Large intestine (tissue), 3 donors: ENCODE measurements around the gene MAN1B1. TPM values are rescaled to one million over a fixed set of nuclear protein-coding genes. Genes with fewer than 3 reads are reported as not detected.

Experiments
- DNase-seq, 2 donors: peaks; one replicate each; pipeline versions ENCODE4 v3.0.0 to v3.0.0-alpha.2; 2013
- H3K27ac ChIP-seq: one replicate; pipeline ENCODE4 v1.5.1; 2013; ENCODE audit warnings: low read length
- H3K27me3 ChIP-seq: 2 replicates; pipeline ENCODE4 v1.6.1; 2013; ENCODE audit warnings: low read length; ENCODE audit not compliant: control insufficient read depth, insufficient read depth
- H3K36me3 ChIP-seq: 2 replicates; pipeline ENCODE4 v1.6.1; 2013; ENCODE audit warnings: low read length; ENCODE audit not compliant: control insufficient read depth, insufficient read depth
- H3K4me1 ChIP-seq: one replicate; pipeline ENCODE4 v1.6.1; 2013; ENCODE audit warnings: low read length; ENCODE audit not compliant: control insufficient read depth, insufficient read depth
- H3K4me3 ChIP-seq: one replicate; pipeline ENCODE4 v1.5.1; 2013; ENCODE audit warnings: low read length
- H3K9me3 ChIP-seq: one replicate; pipeline ENCODE4 v1.6.1; 2013; ENCODE audit warnings: mild to moderate bottlenecking, low read depth, low read length, moderate library complexity; ENCODE audit not compliant: control insufficient read depth
- WGBS: methylation state at CpG from one replicate; pipeline ENCODE4 v1.1.5; 2013; ENCODE audit warnings: low lambda C conversion rate; ENCODE audit not compliant: insufficient coverage; 5-methylcytosine and 5-hydroxymethylcytosine counted together
- polyA plus RNA-seq: library from polyadenylated mRNA; unstranded; fragments of 120-200 nt; gene quantifications from one replicate; pipeline ENCODE4 v1.2.1, GENCODE V29; 2013

Gene MAN1B1
- polyA plus RNA-seq, 1 donor, result 39.5 TPM

DNA sequence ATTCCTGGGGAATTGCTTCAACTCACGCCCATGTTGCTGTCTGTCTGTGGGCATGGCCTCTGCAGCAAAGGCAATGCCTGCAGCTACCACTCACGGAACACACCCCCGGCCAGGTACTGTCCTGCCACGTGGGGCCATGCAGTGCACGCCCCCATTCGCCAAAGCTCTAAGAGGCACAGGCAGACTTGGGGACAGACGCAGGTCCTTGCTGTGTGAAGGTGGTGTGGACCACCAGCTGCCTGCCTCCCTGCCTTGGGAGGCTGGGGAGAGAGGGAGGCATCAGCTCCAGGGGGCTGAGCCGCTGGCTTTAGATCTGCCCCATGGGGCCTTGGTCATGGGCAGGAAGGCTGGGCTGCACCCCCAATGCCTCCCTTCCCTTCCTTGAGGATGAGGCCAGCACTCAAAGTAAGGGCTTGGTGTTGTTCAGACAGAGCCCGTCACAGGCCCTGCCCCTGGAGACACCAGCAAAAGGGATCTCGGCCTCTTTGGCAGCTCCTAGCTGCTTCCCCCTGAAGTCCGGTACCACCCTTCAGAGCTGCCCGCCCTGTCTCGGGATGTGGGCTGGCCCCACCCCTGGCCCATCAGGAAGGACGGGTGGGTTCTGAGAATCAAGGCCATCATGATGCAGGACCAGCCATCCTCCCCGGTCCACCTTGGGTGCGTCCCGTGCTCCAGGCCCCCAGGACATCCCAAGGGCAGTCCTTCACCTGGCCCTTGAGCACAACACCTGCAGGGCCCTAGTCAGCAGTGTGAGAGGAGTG is 54.4 kb downstream of the MAN1B1 start:
- peaks cover 80% of the 10 kb centered on the region for H3K27me3 ChIP-seq
- no peak overlapping the region for H3K27ac ChIP-seq
- WGBS, result no CpG with 5 or more reads among the region's 17 CpGs
- no peak for DNase-seq
- peaks cover 4% of the 10 kb centered on the region for H3K9me3 ChIP-seq
- no peak overlapping the region for H3K4me3 ChIP-seq
- no peaks in the 10 kb centered on the region for H3K36me3 ChIP-seq
- peaks cover 4% of the 10 kb centered on the region for H3K4me1 ChIP-seq

DNA sequence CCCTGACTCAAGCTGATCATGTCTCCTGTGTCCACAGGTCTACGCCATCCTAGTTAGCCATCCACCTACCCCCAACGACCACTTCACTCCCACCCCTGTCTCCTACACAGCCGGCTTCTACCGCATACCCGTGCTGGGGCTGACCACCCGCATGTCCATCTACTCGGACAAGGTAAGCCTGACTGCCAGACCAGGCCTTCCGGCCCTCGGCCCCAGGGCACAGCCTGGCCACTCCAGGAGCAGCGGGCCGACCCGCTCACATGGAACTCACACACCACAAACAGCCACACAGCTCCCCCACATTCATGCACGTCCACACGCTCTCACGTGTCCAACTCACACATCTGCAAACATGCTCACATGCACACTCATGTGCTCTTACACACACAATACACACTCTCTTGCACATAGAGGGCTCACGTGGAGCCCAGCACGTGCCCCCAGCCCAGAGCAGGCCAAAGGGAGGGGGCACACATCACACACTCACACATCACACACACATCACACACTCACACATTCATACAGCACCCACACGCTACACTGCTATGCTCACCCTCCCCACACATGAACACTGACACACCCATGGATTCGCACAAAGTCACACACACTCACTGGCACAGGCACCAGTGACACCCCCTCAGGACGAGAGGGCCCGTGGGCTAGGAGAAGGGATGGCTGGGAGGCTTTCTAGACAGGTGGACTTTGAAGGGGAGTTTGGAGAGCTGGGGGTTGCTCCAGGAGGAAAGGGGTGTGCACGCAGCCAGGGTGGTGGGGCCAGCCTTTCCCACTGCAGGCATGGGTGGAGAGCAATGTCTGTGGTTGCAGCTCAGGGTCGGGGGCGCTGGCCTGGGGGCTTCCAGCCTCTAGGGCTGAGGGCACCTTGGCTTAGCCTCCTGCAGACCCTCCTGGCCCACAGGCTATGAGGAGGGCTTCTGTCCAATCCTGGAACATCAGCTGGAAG is 55.5 kb downstream of the MAN1B1 start:
- Histone ChIP-seq H3K4me1 (peaks cover 4% of the 10 kb centered on the region), H3K4me3 (no peak overlapping the region), H3K27me3 (peaks cover 77% of the 10 kb centered on the region), H3K9me3 (no peaks in the 10 kb centered on the region), H3K27ac (no peak overlapping the region), H3K36me3 (no peaks in the 10 kb centered on the region)
- no peak for DNase-seq
- no CpG with 5 or more reads among the region's 24 CpGs for WGBS

DNA sequence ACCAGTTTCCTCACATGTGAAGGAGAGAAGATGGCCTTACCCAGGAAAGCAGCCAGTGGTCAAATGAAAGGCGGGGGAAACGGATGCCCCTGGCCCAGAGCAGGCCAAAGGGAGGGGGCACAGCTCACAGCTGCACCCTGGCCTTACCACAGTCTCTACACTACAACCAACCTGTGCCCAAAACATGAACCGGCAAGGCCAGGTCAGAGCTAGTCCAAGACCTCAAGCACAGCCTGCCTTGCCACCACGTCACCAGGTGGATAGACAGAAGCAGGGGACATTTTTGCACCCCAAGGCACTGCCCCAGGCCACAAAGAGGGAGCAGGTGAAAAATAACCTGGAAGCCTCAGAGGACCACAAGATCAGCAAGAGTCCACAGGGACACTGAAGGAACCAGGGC is 56.7 kb downstream of the MAN1B1 start:
- Histone ChIP-seq H3K27me3 (peaks cover 74% of the 10 kb centered on the region), H3K9me3 (peaks cover 3% of the 10 kb centered on the region), H3K36me3 (no peaks in the 10 kb centered on the region), H3K4me1 (peaks cover 4% of the 10 kb centered on the region), H3K4me3 (no peak overlapping the region), H3K27ac (no peak overlapping the region)
- no CpG with 5 or more reads among the region's 4 CpGs for WGBS
- DNase-seq, result no peak

DNA sequence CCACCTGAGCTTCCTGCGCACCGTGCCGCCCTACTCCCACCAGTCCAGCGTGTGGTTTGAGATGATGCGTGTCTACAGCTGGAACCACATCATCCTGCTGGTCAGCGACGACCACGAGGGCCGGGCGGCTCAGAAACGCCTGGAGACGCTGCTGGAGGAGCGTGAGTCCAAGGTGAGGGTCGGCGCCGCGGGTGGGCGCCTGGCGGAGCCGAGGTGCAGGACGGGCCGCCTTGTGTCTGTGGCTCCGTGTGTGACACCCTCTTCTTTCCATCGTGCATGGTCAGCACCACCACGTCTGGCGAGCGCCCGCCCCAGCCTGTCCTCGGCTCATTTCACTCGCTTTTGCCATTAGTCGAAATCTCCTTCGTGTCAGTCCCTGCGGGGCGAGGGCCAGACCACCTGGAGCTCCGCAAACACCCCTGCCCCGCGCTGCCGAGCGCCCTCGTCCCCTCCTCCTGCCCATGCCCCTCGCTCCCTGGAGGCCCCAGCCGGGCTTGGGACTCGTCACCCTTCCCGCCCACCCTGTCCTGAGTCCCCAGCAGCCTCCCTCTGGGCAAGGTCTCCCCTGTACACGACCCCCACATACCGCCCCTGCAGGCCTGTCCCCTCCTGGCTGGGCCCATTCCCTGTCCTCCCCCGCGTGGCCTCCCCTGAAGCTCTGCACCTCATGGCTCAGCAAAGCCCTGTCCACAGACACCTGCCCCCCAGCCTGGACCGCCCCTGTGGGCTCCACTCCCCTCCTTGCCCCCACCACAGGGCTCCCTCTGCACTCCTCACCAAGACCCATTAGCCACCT is 59.1 kb downstream of the MAN1B1 start:
- Histone ChIP-seq H3K4me1 (no peaks in the 10 kb centered on the region), H3K36me3 (no peaks in the 10 kb centered on the region), H3K9me3 (peaks cover 9% of the 10 kb centered on the region), H3K27ac (no peak overlapping the region), H3K27me3 (peaks cover 65% of the 10 kb centered on the region), H3K4me3 (no peak overlapping the region)
- no CpG with 5 or more reads among the region's 49 CpGs for WGBS
- no peak for DNase-seq

DNA sequence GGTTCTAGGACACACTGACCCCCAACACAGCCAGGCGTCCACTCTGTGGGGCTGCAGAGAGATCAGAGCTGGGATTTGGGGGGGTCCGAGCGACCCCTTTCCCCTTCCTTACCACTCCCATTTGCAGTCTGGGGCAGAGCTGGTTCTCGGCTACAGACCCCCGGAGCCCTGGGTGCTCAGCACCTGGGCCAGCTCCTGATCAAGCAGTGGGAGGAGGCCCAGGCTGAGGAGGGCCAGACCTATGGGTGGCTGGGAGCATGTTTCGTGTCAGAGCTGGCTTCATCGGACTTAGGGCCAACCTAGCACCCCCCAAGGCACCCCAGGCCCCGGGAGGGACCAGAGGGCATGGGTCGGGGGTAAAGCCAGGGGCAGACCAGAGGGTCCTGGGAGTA is 59.7 kb downstream of the MAN1B1 start:
- no peak for DNase-seq
- Histone ChIP-seq H3K36me3 (no peaks in the 10 kb centered on the region), H3K27me3 (peaks cover 59% of the 10 kb centered on the region), H3K4me1 (no peaks in the 10 kb centered on the region), H3K27ac (no peak overlapping the region), H3K4me3 (no peak overlapping the region), H3K9me3 (peaks cover 13% of the 10 kb centered on the region)
- WGBS, result no CpG with 5 or more reads among the region's 9 CpGs

DNA sequence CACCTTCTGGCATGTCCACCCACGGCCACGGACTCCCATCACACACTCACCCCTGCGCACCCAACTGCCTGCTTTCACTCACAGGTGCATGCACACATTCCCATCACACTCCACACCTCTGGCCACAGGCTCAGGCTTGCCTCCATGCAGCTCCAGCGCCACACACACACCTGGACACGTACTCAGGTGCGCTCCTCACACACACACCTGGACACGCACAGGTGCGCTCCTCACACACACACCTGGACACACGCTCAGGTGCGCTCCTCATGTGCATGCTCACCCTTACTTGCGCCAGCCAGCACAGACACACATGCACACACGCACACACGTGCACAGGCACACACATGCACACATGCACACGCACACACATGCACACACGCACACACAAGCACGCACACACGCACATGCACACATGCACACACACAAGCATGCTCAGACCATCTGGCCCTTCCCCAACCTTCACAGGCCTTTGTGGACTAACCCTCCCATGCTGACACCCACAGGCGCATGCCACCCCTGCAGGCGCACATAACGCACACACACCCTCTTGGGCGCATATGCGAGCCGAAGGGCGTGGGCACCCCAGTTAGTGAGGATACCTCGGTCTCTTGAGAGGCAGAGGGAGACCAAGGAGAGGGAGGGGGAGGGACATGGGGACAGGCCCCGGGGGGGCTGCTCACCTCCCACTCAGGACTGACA is 60.5 kb downstream of the MAN1B1 start:
- Histone ChIP-seq H3K27ac (no peak overlapping the region), H3K9me3 (peaks cover 13% of the 10 kb centered on the region), H3K4me3 (no peak overlapping the region), H3K4me1 (no peaks in the 10 kb centered on the region), H3K36me3 (no peaks in the 10 kb centered on the region), H3K27me3 (peaks cover 52% of the 10 kb centered on the region)
- no CpG with 5 or more reads among the region's 26 CpGs for WGBS
- DNase-seq, result no peak

DNA sequence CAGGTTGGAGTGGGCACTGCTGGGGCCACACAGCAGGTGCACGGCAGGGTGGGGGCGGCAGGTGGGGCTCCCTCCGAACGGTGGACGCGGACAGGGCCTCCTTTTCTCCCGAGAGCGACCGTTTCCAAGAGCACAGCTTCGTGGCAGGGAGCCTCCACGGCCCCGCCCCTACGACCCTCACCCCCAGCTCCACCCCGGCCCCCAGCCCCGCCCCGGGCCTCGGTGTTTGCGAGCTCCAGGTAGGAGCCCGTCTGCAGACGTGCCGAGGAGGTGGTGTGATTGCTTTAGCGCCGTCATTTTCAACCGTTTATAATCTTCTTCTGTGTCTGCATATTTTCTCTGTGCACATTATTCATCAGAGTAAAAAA is 61.0 kb downstream of the MAN1B1 start:
- no CpG with 5 or more reads among the region's 24 CpGs for WGBS
- DNase-seq, result no peak
- Histone ChIP-seq H3K36me3 (no peaks in the 10 kb centered on the region), H3K27ac (no peak overlapping the region), H3K4me3 (no peak overlapping the region), H3K4me1 (no peaks in the 10 kb centered on the region), H3K9me3 (peaks cover 13% of the 10 kb centered on the region), H3K27me3 (peaks cover 46% of the 10 kb centered on the region)

DNA sequence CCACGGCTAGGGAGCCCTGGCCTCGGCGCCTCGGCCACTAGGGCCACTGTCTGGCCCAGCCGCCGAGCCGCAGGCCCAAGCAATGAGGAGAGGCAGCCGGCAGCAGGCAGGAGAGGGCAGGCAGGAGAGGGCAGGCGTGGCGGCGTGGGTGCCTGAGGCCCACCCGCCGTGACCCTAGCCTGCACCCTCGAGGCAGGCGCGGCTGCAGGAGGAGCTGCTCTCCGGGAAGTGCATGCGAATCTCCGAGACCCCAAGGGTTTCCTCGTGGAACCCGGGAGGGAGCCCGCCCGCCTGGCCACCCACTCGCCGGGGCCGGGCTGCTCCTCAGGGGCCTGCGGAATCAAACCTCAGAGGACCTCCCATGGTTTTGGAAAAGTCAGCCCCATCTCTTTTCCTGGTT is 61.5 kb downstream of the MAN1B1 start:
- Histone ChIP-seq H3K27me3 (peaks cover 42% of the 10 kb centered on the region), H3K27ac (no peak overlapping the region), H3K4me3 (no peak overlapping the region), H3K36me3 (no peaks in the 10 kb centered on the region), H3K9me3 (peaks cover 13% of the 10 kb centered on the region), H3K4me1 (no peaks in the 10 kb centered on the region)
- no CpG with 5 or more reads among the region's 27 CpGs for WGBS
- no peak for DNase-seq

DNA sequence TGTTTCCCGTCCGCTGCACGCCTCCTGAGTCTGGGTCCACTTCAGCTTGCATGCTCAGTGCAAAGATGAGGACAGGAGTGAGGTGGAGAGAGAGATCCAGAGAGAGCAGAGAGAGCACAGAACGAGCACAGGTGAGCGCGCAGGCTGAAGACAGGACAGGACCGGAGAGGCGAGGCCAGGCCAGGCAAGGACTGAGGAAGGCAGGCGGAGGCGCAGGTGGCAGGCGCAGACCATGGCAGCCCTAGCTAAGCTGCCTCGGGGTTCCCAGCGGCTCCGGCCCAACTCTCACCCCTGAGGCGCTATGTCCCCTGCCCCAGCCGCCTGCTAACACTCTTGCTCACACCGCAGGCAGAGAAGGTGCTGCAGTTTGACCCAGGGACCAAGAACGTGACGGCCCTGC is 61.9 kb downstream of the MAN1B1 start:
- no peak overlapping the region for H3K27ac ChIP-seq
- DNase-seq, result no peak
- no peaks in the 10 kb centered on the region for H3K4me1 ChIP-seq
- no peak overlapping the region for H3K4me3 ChIP-seq
- peaks cover 13% of the 10 kb centered on the region for H3K9me3 ChIP-seq
- H3K36me3 ChIP-seq, result no peaks in the 10 kb centered on the region
- H3K27me3 ChIP-seq, result peaks cover 37% of the 10 kb centered on the region
- WGBS, result no CpG with 5 or more reads among the region's 19 CpGs

DNA sequence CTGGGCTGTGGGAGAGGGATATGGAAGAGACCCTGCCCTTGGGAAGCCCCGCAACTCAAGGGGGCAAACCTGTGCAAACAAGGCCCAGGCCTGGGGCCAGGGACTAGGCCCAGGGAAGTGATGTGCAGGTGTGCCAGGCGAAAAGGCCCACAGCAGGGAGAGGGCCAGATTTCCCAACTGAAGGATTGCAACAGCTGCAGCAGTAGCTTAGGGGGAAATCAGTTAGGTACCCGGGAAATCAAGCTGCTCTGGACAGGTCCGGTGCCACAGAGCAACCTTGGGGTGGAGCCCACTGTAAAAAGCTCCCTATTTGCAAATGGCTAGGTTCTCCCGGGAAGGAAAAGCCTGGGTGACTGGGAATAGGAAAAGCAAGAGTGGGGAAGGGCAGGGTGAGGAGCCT is 62.6 kb downstream of the MAN1B1 start:
- H3K4me3 ChIP-seq, result no peak overlapping the region
- DNase-seq, result no peak

More for the DNA sequence above, 62.6 kb downstream of the MAN1B1 start:
- no peak overlapping the region for H3K27ac ChIP-seq
- H3K27me3 ChIP-seq, result peaks cover 35% of the 10 kb centered on the region
- no peaks in the 10 kb centered on the region for H3K36me3 ChIP-seq
- peaks cover 13% of the 10 kb centered on the region for H3K9me3 ChIP-seq
- WGBS, result no CpG with 5 or more reads among the region's 5 CpGs
- no peaks in the 10 kb centered on the region for H3K4me1 ChIP-seq
